ENCODE results near the gene AGBL1.

The AGBL1 gene

DNA sequence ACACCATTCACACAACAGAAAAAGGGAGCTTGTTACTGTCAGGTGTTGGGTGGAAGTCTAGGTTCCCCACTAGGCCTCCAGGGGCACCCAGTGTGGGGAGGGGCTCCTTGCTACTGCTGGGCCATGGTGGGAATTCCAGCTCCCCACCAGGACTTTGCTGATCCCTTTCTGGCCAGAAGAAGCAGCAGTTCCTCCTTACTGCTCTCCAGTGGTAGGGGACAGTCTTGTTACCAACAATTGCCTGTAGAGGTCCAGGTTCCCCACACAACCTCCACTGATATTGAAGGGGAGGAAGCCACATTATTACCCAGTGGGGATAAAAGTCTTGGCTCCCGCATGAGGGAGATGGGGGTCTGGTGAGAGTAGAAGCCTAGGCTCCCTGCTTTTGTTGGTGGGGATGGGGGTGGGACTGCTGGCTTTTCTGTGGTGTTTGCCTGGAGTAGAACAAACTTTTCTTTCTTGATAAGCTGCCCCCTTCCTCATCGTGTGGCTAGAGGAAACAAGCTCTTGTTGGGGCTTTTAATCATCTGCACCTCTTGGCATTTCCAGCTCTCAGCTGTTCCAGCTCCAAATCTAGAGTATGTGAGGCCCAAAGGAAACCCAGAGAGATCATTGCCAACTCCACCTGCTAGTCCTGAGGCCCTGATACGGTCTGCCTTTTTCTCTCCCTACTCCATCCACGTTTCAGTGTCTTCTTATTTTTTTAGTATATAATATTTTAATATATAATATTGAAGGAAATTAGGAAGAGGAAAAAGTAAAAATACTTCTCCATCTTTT lies 824.2 kb downstream of the AGBL1 start:
- no peak for DNase-seq

DNA sequence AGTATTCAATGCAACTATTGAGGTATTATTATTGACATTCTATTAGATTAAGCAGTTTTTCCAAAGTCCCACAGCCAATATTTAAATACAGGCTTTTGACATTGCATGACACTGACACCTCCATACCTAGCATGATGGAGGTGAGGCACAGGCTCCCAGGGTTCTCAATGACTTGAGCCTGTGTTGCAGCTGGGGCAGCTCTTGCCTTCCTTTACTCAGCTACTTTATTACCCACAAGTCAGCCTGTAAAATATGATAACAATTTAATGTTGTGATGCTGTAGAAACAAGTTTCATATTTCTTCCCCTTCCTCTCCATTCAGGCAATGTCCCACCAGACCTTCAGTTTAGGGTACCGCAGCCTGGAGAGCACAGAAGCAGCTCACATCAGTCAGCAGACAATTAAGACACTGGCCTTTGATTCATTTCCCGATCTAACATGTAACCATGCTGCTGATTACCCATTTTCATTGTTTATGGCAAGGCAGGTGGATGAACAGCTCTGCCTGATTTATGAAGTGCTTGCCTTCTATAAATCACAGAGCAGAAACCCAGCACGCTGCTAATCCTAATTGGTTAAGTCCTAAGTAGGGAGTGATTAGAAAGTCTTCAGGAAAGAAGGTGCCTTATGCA lies 826.1 kb downstream of the AGBL1 start:
- no peak for DNase-seq

DNA sequence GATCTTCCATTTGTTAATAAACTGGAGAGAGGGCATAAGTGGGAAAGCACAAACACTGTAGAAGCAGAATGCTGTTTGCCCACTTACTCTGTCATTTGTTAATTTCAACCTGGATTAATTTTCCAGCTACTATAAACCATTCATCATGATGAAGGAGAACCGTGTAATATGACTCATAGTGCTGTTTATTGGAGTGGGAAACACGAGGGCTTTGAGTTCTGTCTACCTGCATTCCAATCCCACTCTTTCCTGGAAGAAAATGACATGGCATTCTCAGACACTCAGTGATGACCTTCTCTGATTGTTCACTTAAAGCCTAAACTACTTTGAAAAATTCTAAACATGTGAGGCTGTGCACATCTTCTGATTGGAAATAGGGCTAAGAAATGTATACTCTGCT lies 826.7 kb downstream of the AGBL1 start:
- DNase-seq, result no peak

DNA sequence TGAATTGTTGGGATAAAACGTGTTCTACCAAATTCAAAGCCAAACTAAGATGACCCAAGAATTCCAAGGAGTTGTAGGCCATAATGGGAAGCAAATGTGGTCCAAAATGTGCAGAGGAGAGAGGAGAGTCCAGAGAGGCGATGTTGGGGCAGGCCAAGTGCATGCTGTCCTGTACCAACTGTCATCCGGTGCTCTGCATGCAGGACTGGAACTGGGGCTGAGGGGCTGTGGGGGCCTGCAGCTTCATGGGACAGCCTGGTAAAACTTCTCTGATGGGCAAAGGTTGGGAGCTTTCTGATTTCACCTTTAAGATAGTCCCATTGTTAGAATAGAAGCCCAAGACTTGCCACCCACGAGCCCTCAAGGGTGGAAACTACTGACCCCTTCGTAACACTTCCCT lies 831.4 kb downstream of the AGBL1 start:
- no peak for DNase-seq

- DNase-seq, result no peak
Measured at GRCh38 chr15:86912661-86913060, 833.0 kb downstream of the AGBL1 start.

DNA sequence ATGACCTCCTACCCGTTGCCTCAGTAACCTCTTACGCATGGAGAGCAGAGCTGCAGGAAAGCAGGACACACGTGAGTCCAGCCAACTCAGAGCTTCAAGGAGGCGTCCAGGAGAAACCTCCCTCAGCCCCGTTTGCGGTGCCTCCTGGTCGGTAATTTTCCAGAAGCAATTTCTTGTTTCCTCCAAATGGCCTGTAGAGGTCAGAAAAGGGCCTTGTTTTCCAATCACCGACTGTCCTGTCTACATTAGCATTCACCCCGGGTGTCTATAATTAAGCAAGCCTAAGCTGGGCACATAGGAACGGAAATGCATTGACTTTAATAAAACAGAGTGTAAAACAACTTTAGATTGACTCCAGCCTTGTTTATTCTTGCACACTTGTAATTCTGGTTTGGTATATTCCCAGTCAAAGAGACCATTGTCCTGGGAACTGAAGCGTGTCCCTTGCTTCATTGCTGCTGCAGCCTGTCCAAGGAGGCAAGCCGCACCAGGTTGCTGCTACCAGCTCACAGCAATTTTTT lies 836.2 kb downstream of the AGBL1 start:
- DNase-seq, result no peak

- DNase-seq, result no peak
Measured at GRCh38 chr15:86916671-86917360, 837.1 kb downstream of the AGBL1 start.

DNA sequence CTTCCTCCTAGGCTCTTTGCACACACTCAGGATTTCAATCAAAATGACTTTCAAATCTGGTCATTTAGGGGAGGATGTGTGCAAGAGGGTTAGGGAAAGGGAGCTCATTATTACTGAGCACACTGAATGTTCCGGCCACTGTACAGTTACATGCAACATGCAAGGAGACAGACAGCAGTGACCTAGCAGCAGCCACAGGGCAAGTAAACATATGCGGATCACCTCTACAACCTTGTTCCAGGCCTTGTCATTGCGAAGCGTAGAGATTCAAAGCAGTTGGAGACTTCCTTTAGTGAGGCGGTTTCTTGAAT lies 837.6 kb downstream of the AGBL1 start:
- DNase-seq, result no peak

DNA sequence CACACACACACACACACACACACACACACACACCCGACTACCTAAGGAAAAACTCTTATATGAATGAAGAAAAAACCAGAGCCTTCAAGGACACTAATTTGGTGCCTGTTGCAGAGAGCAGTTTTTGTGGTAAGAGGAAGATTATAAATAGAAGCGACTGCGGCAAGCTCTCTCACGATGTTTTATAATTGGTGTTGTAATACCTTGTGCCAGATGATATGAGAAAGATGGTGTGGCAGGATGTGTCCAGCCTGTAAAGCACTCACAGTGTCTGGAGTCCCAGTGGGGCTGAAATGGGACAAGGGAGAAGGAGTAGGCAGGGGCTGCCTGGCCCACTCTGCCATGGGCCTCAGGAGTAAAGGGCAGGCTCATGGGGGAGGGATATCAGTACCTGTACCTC lies 839.9 kb downstream of the AGBL1 start:
- no peak for DNase-seq

DNA sequence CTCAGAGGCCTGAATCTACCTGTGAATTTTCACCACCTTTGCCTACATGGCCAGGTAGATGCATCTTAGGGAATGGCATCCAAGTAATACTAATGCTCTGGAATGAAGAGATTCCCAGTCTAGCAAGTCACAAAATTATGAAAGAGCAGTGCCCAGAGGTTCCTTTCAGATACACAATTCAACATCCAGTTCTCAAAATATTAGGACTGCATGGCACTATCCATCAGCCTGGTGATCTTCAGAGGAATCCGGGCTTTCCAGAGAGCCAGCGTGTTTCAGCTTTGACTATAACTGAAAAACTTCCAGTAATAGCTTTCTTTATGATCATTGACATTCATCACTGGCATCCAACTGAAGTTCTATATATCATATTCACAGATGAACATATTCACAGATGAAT lies 849.8 kb downstream of the AGBL1 start:
- no peak for DNase-seq

DNA sequence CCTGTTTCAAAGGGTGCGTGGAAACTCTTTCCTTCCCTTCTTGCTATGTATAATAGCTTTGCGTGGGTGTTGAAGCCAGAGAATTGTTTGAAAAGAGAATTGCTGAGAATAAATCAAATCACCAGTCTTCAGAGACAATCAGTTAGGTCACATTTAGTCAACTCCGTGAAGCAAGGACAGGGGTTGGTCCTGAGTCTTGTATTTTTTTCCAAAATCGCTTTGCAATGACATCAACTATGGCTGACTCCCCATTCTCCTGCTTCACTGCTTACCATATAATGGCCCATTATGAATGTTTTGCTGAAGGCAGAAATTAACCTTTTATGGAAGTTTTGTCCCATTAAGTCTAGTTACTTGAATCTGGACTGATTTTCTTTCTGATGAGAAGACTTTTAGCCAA lies 852.8 kb downstream of the AGBL1 start:
- no peak for DNase-seq

- DNase-seq, result no peak
Measured at GRCh38 chr15:86935841-86936240, 856.2 kb downstream of the AGBL1 start.

DNA sequence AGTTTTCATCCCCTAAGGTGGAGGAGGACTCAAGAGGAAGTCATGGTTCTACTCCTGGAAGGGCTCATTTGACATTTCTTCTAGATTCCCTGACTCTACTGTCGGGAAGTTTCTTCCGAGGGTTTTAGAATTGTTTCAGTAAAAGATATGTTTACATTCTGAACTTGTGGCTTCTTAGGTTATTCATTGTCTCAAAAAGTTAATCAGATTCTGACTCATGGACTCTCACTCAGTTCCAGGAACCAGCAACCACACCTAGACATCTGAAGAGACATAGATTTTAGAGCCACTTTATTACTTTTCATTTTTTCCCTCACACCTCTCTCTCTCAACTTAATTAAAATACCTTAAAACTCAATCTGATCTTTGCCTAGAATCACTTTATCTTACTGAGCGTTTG lies 862.6 kb downstream of the AGBL1 start:
- DNase-seq, result no peak

DNA sequence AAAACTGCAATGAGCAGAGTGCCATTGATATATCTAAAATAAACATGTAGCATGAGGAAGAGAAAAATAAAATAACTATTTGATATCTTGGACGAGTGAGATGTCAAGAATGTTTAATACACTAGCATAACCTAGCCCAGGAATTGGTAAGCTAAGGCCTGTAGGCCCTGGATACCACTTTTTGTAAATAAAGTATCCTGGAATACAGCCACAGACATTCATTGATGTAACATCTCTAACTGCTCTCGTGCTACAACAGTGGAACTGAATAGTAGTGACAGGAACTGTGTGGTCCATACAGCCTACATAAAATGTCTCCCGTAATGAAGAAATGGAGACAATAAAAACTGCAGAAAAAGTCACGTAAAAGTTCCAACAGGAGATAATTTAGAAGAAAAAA lies 869.0 kb downstream of the AGBL1 start:
- no peak for DNase-seq

DNA sequence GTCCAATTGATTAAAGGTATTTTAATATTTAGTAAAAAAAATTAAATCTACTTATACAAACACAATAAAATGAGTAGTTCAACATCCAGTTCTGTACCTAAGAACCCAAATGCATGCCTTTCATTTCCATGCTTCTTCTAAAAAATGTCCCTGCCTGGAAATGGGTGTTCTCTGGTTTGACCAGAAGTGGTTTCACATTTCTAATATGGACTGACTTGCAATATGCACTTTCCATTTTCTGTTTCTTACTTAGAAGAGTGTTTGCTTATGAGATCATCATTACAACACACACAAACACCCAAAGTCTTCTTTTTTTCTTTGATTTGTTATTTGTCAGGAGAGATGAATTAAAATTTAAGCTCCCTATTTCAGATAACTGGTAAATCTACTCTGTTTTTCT lies 879.6 kb downstream of the AGBL1 start:
- DNase-seq, result no peak

GRCh38 chr15:86961669-86962068 lies 882.0 kb downstream of the AGBL1 start:
- no peak for DNase-seq

GRCh38 chr15:86964271-86964670 lies 884.6 kb downstream of the AGBL1 start:
- no peak for DNase-seq

DNA sequence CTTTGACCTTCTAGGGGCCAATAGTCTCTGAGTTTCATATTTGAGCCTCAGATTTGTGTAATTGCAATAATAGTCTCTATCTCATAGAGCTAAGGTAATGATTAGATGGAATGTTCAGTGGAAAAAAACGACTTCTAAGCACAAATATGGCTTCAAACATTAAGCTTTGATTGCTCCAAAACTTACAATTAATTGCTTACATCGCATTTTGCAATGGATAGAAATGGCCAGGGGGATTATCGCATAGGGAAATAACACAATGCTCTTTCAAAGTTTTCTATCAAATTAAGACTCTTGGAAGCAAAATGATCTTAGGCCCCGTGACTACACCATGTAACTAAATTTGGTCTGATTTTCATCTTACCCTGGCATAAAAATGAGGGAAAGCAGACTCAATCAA lies 888.6 kb downstream of the AGBL1 start:
- DNase-seq, result no peak

DNA sequence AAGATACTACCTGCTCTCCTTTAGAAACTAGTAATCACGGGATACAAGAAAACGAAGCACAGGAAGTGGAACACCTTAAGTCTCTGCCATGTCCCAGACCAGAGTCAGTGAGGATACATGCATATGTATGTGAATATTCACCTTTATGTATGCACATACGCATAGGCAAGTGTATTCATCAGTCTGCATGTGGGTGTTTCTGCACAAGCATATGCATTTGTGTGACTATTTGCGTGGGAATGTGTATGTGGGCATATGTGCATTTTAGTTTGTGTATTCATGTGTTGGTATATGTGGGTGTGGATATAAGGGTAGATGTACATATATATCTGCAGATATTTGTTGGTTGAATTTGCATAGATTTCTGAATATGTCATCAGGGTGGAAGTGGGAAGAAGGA lies 889.7 kb downstream of the AGBL1 start:
- DNase-seq, result no peak

GRCh38 chr15:86973284-86973844 lies 893.7 kb downstream of the AGBL1 start:
- no peak for DNase-seq

DNA sequence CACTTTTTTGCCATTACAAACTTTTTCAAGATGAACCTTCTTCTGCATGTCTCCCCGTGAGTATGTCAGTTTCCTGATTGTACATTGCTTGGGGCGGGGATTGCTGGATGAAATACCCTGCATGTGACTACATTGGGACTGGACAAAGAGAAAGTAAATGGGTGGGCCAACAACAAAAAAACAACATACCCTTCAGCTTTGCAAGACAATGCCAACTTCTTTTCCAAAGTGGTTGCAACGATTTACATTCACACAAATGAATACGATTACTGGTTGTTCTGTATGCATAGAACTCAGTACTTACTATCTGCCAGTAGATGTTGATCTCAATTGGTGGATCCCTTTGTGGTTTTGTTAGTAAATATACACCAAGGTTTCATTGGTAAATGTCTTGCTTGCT lies 908.4 kb downstream of the AGBL1 start:
- no peak for DNase-seq

DNA sequence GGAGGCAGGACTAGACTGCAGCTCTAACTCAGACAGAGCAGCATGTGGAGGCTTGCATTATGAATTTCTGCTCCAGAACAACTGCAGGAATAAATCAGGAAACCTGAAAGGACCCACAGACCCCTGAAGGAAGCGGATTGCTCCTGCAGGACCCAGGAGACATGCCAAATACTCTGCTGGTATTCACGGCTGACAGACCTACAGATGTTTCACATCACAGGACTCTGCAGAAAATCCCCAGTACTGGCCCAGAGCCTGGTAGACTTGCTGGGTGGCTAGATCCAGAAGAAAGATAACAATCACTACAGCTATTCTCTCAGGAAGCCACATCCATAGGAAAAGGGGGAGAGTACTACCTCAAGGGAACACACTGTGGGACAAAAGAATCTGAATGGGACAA lies 942.1 kb downstream of the AGBL1 start:
- no peak for DNase-seq

DNA sequence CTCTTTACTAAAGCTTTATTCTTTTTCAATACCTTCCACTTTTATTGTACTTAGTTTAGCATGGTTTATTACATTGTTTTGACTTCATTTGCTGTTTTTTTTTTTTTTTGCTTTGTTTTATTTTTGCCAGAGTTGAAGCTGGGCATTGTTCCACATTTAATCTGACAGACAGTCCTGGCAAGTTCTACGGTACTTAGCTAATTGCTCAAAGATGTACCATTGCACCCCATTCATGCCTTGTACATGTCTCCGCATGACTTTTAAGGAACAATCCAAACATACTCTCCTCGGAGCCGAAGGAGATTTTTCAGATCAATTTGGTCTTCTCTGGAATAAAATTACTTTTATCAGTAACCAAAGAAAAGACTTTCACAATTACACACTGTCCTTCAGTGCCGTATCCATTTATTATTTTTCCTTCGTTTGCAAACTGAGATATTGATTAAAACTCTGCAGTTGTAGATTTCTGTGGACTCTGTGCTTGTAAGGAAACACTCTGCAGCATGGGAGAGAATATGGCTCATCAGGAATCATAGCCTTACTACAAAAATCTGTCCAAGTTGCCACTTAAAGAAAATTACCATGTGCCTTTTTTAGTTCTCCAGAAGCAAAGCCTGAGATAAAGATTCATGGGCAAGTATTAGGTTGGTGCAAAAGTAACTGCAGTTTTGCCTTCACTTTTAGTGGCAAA lies 952.0 kb downstream of the AGBL1 start:
- DNase-seq, result no peak
